ENCODE measurements around the gene KCNJ9. TPM values are rescaled to one million over a fixed set of nuclear protein-coding genes. Genes with fewer than 3 reads are reported as not detected.

KCNJ9 gene
- polyA plus RNA-seq, 1 donor from 2014 or later, result 8.0 TPM

DNA sequence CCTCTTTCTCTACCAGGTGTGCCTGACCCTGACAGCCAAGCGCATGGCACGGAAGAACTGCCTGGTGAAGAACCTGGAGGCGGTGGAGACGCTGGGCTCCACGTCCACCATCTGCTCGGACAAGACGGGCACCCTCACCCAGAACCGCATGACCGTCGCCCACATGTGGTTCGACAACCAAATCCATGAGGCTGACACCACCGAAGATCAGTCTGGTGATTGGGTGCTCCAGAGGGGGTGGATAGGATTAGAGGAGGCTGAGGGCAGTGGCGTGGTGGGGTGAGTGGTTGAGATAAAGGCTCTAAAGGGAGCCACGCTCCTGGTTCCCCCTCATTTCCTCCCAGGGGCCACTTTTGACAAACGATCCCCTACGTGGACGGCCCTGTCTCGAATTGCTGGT lies 47.3 kb downstream of the KCNJ9 start:
- Histone ChIP-seq H3K27ac (ENCODE audit: low read length) (no peak overlapping the region), H3K9me3 (ENCODE audit: low read length) (no peaks in the 10 kb centered on the region), H3K36me3 (ENCODE audit: insufficient read depth, low read length) (no peaks in the 10 kb centered on the region), H3F3A (ENCODE audit: insufficient read depth, low read length, poor library complexity, severe bottlenecking) (no peaks in the 10 kb centered on the region), H3K4me2 (ENCODE audit: low read length) (no peak overlapping the region), H3K4me3 (ENCODE audit: low read length) (no peak overlapping the region), H3K9me2 (ENCODE audit: insufficient read depth, low read length) (no peaks in the 10 kb centered on the region), H3K79me2 (replicated peaks; ENCODE audit: insufficient read depth, low read length) (no peaks in the 10 kb centered on the region), H2AFZ (ENCODE audit: low read depth, low read length) (no peak overlapping the region), H3K27me3 (ENCODE audit: insufficient read depth, low read depth, low read length) (no peaks in the 10 kb centered on the region), H4K20me1 (ENCODE audit: insufficient read depth) (no peaks in the 10 kb centered on the region), H3K9ac (ENCODE audit: low read length) (no peak overlapping the region)
- no peak for TF ChIP-seq MXI1 (conservative IDR thresholded peaks at IDR 0.05; ENCODE audit: poor library complexity, severe bottlenecking)
- TF ChIP-seq RAD21 (conservative IDR thresholded peaks at IDR 0.05), result no peak
- no peak for TF ChIP-seq POLR2AphosphoS5 (IDR thresholded peaks at IDR 0.05)
- no peak for TF ChIP-seq EZH2 (IDR thresholded peaks at IDR 0.05; ENCODE audit: borderline replicate concordance, insufficient read depth, low read length, poor library complexity, severe bottlenecking)
- TF ChIP-seq, protein P1, sequence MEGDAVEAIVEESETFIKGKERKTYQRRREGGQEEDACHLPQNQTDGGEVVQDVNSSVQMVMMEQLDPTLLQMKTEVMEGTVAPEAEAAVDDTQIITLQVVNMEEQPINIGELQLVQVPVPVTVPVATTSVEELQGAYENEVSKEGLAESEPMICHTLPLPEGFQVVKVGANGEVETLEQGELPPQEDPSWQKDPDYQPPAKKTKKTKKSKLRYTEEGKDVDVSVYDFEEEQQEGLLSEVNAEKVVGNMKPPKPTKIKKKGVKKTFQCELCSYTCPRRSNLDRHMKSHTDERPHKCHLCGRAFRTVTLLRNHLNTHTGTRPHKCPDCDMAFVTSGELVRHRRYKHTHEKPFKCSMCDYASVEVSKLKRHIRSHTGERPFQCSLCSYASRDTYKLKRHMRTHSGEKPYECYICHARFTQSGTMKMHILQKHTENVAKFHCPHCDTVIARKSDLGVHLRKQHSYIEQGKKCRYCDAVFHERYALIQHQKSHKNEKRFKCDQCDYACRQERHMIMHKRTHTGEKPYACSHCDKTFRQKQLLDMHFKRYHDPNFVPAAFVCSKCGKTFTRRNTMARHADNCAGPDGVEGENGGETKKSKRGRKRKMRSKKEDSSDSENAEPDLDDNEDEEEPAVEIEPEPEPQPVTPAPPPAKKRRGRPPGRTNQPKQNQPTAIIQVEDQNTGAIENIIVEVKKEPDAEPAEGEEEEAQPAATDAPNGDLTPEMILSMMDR (IDR thresholded peaks at IDR 0.05; ENCODE audit: poor library complexity, severe bottlenecking), result no peak
- TF ChIP-seq, protein P2, sequence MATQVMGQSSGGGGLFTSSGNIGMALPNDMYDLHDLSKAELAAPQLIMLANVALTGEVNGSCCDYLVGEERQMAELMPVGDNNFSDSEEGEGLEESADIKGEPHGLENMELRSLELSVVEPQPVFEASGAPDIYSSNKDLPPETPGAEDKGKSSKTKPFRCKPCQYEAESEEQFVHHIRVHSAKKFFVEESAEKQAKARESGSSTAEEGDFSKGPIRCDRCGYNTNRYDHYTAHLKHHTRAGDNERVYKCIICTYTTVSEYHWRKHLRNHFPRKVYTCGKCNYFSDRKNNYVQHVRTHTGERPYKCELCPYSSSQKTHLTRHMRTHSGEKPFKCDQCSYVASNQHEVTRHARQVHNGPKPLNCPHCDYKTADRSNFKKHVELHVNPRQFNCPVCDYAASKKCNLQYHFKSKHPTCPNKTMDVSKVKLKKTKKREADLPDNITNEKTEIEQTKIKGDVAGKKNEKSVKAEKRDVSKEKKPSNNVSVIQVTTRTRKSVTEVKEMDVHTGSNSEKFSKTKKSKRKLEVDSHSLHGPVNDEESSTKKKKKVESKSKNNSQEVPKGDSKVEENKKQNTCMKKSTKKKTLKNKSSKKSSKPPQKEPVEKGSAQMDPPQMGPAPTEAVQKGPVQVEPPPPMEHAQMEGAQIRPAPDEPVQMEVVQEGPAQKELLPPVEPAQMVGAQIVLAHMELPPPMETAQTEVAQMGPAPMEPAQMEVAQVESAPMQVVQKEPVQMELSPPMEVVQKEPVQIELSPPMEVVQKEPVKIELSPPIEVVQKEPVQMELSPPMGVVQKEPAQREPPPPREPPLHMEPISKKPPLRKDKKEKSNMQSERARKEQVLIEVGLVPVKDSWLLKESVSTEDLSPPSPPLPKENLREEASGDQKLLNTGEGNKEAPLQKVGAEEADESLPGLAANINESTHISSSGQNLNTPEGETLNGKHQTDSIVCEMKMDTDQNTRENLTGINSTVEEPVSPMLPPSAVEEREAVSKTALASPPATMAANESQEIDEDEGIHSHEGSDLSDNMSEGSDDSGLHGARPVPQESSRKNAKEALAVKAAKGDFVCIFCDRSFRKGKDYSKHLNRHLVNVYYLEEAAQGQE (IDR thresholded peaks at IDR 0.05; ENCODE audit: borderline replicate concordance), result no peak
- TF ChIP-seq TAF1 (IDR thresholded peaks at IDR 0.05; ENCODE audit: low read depth), result no peak
- TF ChIP-seq EP300 (conservative IDR thresholded peaks at IDR 0.05; ENCODE audit: poor library complexity, severe bottlenecking), result no peak
- TF ChIP-seq SMC3 (conservative IDR thresholded peaks at IDR 0.05; ENCODE audit: poor library complexity), result no peak

DNA sequence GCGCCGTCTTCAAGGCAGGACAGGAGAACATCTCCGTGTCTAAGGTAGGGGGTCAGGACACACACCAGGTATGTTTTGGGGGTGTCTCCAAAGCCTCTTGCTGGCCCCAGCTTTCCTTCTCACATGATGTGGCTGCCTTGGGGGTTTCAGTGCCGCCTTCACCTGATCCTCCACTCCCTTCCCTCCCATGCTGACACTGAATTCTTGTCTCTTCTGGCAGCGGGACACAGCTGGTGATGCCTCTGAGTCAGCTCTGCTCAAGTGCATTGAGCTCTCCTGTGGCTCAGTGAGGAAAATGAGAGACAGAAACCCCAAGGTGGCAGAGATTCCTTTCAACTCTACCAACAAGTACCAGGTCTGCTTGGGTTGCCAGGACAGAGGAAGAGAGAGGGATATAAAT lies 47.7 kb downstream of the KCNJ9 start:
- H3K4me3 ChIP-seq (ENCODE audit: low read length), result no peak overlapping the region
- H3K4me2 ChIP-seq (ENCODE audit: low read length), result no peak overlapping the region
- H3K9ac ChIP-seq (ENCODE audit: low read length), result no peak overlapping the region
- no peak for TF ChIP-seq EZH2 (IDR thresholded peaks at IDR 0.05; ENCODE audit: borderline replicate concordance, insufficient read depth, low read length, poor library complexity, severe bottlenecking)
- TF ChIP-seq, protein P2 (IDR thresholded peaks at IDR 0.05; ENCODE audit: borderline replicate concordance), result no peak
- no peak for TF ChIP-seq RAD21 (conservative IDR thresholded peaks at IDR 0.05)
- TF ChIP-seq, protein P1 (IDR thresholded peaks at IDR 0.05; ENCODE audit: poor library complexity, severe bottlenecking), result no peak
- TF ChIP-seq MXI1 (conservative IDR thresholded peaks at IDR 0.05; ENCODE audit: poor library complexity, severe bottlenecking), result no peak
- no peak for TF ChIP-seq POLR2AphosphoS5 (IDR thresholded peaks at IDR 0.05)
- TF ChIP-seq EP300 (conservative IDR thresholded peaks at IDR 0.05; ENCODE audit: poor library complexity, severe bottlenecking), result no peak
- no peak for TF ChIP-seq SMC3 (conservative IDR thresholded peaks at IDR 0.05; ENCODE audit: poor library complexity)
- TF ChIP-seq TAF1 (IDR thresholded peaks at IDR 0.05; ENCODE audit: low read depth), result no peak
- H3K9me3 ChIP-seq (ENCODE audit: low read length), result no peaks in the 10 kb centered on the region
- no peaks in the 10 kb centered on the region for H3K36me3 ChIP-seq (ENCODE audit: insufficient read depth, low read length)
- no peaks in the 10 kb centered on the region for H3K79me2 ChIP-seq (replicated peaks; ENCODE audit: insufficient read depth, low read length)
- H3K27me3 ChIP-seq (ENCODE audit: insufficient read depth, low read depth, low read length), result no peaks in the 10 kb centered on the region
- no peak overlapping the region for H3K27ac ChIP-seq (ENCODE audit: low read length)
- no peaks in the 10 kb centered on the region for H3K9me2 ChIP-seq (ENCODE audit: insufficient read depth, low read length)
- H3F3A ChIP-seq (ENCODE audit: insufficient read depth, low read length, poor library complexity, severe bottlenecking), result no peaks in the 10 kb centered on the region
- H4K20me1 ChIP-seq (ENCODE audit: insufficient read depth), result no peaks in the 10 kb centered on the region
- no peak overlapping the region for H2AFZ ChIP-seq (ENCODE audit: low read depth, low read length)

Measured in neural cell (in vitro differentiated cells).